ENCODE measurements around the gene OR2A42. TPM values are rescaled to one million over a fixed set of nuclear protein-coding genes. Genes with fewer than 3 reads are reported as not detected.
"Not testable (repeated sequence)": the region's sequence is repeated elsewhere in the genome, so short reads cannot be mapped to it uniquely, and the experiment has no call there.

The OR2A42 gene
- total RNA-seq, 1 donor from 2014 or later = not detected

DNA sequence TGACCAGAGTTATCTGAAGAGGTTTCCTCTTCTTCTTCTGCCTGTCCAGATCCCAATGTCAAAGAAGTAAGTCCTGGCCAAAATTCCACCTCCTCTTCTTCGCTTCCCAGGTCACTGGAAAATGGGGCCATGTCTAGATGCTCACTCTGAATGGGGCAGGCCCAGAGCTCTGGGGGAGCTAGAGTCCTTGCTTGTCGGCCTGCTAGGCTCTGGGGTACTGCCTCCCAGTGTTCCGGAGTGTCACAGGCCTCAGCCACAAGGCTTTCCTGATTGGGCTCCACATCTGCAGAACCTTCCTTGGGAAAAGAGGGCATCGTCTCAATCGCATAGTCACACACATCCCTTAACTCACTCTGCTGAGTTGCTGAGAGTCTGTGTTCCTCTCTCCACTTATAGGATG, 51.6 kb downstream of the OR2A42 start:
- H3K27me3 Mint-ChIP-seq (ENCODE audit: unreplicated experiment); H3K36me3 Mint-ChIP-seq (ENCODE audit: unreplicated experiment); H3K4me3 Mint-ChIP-seq (ENCODE audit: unreplicated experiment); DNase-seq; H3K4me1 Mint-ChIP-seq (ENCODE audit: low read depth, unreplicated experiment); H3K27ac Mint-ChIP-seq (ENCODE audit: unreplicated experiment); H3K9me3 Mint-ChIP-seq (ENCODE audit: unreplicated experiment): not testable (repeated sequence)

DNA sequence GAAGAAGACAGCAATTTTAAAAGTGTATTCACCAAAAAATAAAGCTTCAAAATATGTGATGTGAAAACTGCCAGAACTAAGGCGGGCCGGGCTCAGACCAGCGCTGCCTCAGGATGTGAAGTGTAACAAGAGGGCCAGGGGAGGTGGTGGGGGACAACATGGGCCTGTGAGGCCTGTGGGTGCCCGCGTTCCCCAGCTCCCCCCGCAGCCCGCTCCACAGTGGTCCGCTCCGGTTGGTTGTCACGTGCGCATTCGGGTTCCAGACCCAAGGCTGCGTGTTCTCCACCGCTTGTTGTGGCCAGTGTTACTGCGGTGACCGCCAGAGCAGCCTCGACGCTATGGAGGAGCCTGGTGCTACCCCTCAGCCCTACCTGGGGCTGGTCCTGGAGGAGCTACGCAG, 56.2 kb downstream of the OR2A42 start, which contains the start of gene CTAGE4:
TSS of gene CTAGE4 (plus strand) at position 301 of the 400 bp plus-strand sequence. CDS start at position 339, 38 bp downstream.
- DNase-seq; H3K4me1 Mint-ChIP-seq (ENCODE audit: low read depth, unreplicated experiment); H3K27ac Mint-ChIP-seq (ENCODE audit: unreplicated experiment); H3K9me3 Mint-ChIP-seq (ENCODE audit: unreplicated experiment); H3K27me3 Mint-ChIP-seq (ENCODE audit: unreplicated experiment); H3K36me3 Mint-ChIP-seq (ENCODE audit: unreplicated experiment); H3K4me3 Mint-ChIP-seq (ENCODE audit: unreplicated experiment): not testable (repeated sequence)

DNA sequence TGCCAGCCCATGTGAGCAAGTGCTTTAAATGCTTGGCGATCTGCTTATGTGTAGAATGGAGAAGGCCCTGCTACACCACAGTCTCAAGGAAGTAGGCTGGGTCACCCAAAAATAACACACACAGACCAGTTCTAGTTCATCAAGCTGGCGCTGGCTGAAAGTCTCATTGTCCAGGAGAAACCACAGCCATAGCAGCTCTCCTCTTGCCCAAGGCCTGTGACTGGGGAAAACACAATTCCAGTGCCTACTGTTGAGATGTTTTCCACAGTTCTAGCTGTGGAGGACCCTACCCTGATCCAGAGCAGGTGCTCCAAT, 60.3 kb downstream of the OR2A42 start:
- not testable (repeated sequence) for DNase-seq; H3K27me3 Mint-ChIP-seq (ENCODE audit: unreplicated experiment); H3K27ac Mint-ChIP-seq (ENCODE audit: unreplicated experiment); H3K36me3 Mint-ChIP-seq (ENCODE audit: unreplicated experiment); H3K4me1 Mint-ChIP-seq (ENCODE audit: low read depth, unreplicated experiment); H3K9me3 Mint-ChIP-seq (ENCODE audit: unreplicated experiment); H3K4me3 Mint-ChIP-seq (ENCODE audit: unreplicated experiment)

- not testable (repeated sequence) for H3K9me3 Mint-ChIP-seq (ENCODE audit: unreplicated experiment); DNase-seq; H3K4me1 Mint-ChIP-seq (ENCODE audit: low read depth, unreplicated experiment); H3K27me3 Mint-ChIP-seq (ENCODE audit: unreplicated experiment); H3K4me3 Mint-ChIP-seq (ENCODE audit: unreplicated experiment); H3K27ac Mint-ChIP-seq (ENCODE audit: unreplicated experiment); H3K36me3 Mint-ChIP-seq (ENCODE audit: unreplicated experiment)
- TF ChIP-seq CTCF (IDR thresholded peaks at IDR 0.05; ENCODE audit: partially characterized antibody, unreplicated experiment) = peak; percentile 46
Measured at GRCh38 chr7:144178380-144179164, 60.8 kb downstream of the OR2A42 start.

Other genes starting within 250 kb of the OR2A42 start
- not detected for gene OR6B1, start 239.3 kb downstream of the OR2A42 start, total RNA-seq (ENCODE audit: unreplicated experiment)
- not detected for gene OR2A5, start 190.7 kb downstream of the OR2A42 start, total RNA-seq (ENCODE audit: unreplicated experiment)
- gene OR2A25, start 169.8 kb downstream of the OR2A42 start, total RNA-seq (ENCODE audit: unreplicated experiment) = not detected
- gene OR2A12, start 153.3 kb downstream of the OR2A42 start, total RNA-seq (ENCODE audit: unreplicated experiment) = not detected
- not detected for gene OR2A2, start 130.0 kb downstream of the OR2A42 start, total RNA-seq (ENCODE audit: unreplicated experiment)
- gene OR2A14, start 116.4 kb downstream of the OR2A42 start, total RNA-seq (ENCODE audit: unreplicated experiment) = not detected
- gene CTAGE4, start 56.1 kb downstream of the OR2A42 start, total RNA-seq (ENCODE audit: unreplicated experiment) = 0.17 TPM
- 0.69 TPM for gene ARHGEF35, start 43.8 kb downstream of the OR2A42 start, total RNA-seq (ENCODE audit: unreplicated experiment)
- 0.22 TPM for gene OR2A7, start 25.2 kb upstream of the OR2A42 start, total RNA-seq (ENCODE audit: unreplicated experiment)
- gene CTAGE8, start 29.7 kb upstream of the OR2A42 start, total RNA-seq (ENCODE audit: unreplicated experiment) = 0.54 TPM
- not detected for gene OR2A1, start 72.8 kb upstream of the OR2A42 start, total RNA-seq (ENCODE audit: unreplicated experiment)
- gene ARHGEF5, start 115.8 kb upstream of the OR2A42 start, total RNA-seq (ENCODE audit: unreplicated experiment) = 0.93 TPM
- gene NOBOX, start 164.1 kb upstream of the OR2A42 start, total RNA-seq (ENCODE audit: unreplicated experiment) = not detected

All from glutamatergic neuron (in vitro differentiated cells).